Ovary (tissue), 3 donors: ENCODE results near the gene IL36B.

ENCODE experiments used
- EP300 ChIP-seq: sonication (generic); formaldehyde crosslinking; IDR thresholded peaks from one replicate; pipeline ENCODE4 v1.6.1; 2017; ENCODE audit warnings: antibody characterized with exemption
- TF ChIP-seq, protein P1 (sequence below), 3 donors: fragments of 450-650 bp in 2 of 3; fragments of 200-600 bp in 1 of 3; IDR thresholded peaks; one replicate each; pipeline versions ENCODE4 v1.5.1 to v1.8.0; 2016 to 2022; ENCODE audit warnings: antibody characterized with exemption in 3 of 3, mild to moderate bottlenecking in 1 of 3
- donor health status: DM: no; HTN: no; CAD: no.

DNA sequence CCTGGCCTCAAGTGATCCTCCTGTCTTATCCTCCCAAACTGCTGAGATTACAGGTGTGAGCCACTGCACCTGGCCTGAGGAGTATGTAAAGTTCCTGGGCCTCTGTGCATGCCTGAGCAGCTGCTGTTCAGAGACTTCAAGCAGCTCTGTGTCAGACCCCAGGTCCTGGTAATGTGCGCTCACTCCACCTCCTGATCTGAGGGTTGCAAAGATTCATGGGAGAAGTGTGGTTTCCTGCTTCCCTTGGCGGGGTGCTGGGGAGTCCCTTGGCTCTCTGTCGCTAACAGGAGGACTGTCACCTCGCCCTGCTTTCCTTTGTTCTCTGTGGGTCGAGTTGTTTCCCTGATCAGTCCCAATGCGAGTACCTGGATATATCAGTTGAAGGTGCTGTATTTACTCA is 56.0 kb downstream of the IL36B start:
- TF ChIP-seq, protein P1, sequence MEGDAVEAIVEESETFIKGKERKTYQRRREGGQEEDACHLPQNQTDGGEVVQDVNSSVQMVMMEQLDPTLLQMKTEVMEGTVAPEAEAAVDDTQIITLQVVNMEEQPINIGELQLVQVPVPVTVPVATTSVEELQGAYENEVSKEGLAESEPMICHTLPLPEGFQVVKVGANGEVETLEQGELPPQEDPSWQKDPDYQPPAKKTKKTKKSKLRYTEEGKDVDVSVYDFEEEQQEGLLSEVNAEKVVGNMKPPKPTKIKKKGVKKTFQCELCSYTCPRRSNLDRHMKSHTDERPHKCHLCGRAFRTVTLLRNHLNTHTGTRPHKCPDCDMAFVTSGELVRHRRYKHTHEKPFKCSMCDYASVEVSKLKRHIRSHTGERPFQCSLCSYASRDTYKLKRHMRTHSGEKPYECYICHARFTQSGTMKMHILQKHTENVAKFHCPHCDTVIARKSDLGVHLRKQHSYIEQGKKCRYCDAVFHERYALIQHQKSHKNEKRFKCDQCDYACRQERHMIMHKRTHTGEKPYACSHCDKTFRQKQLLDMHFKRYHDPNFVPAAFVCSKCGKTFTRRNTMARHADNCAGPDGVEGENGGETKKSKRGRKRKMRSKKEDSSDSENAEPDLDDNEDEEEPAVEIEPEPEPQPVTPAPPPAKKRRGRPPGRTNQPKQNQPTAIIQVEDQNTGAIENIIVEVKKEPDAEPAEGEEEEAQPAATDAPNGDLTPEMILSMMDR (IDR thresholded peaks at IDR 0.05) = no peak
- no peak for TF ChIP-seq EP300
